Neutrophil (primary cell): ENCODE measurements around the gene EFNA2.

Source experiments
- H3K27ac ChIP-seq: fragments of 200-600 bp; sonication (generic); 2 replicates; pipeline ENCODE4 v1.5.1; 2016; ENCODE audit warnings: mild to moderate bottlenecking, moderate library complexity
- H3K27me3 ChIP-seq: fragments of 200-600 bp; sonication (generic); 2 replicates; pipeline ENCODE4 v1.6.0; 2016; ENCODE audit warnings: mild to moderate bottlenecking
- H3K36me3 ChIP-seq: fragments of 200-600 bp; sonication (generic); 2 replicates; pipeline ENCODE4 v1.5.1; 2017
- H3K4me1 ChIP-seq, 2 experiments: fragments of 200-600 bp in 1 of 2; sonication (generic) in 1 of 2; 1 replicate in 1 of 2; 2 replicates in 1 of 2; pipeline versions ENCODE4 v1.5.1 to v1.6.1; 2013 to 2016; ENCODE audit warnings: low read depth in 1 of 2, low read length in 1 of 2, mild to moderate bottlenecking in 1 of 2, moderate library complexity in 1 of 2; ENCODE audit not compliant: control insufficient read depth in 1 of 2, insufficient read depth in 1 of 2
- H3K4me3 ChIP-seq, 2 experiments: fragments of 200-600 bp in 1 of 2; sonication (generic) in 1 of 2; 1 replicate in 1 of 2; 2 replicates in 1 of 2; pipeline ENCODE4 v1.5.1; 2013 to 2016; ENCODE audit warnings: low read depth in 1 of 2, low read length in 1 of 2, mild to moderate bottlenecking in 1 of 2, moderate library complexity in 1 of 2
- H3K9me3 ChIP-seq: fragments of 200-600 bp; sonication (generic); 2 replicates; pipeline ENCODE4 v1.5.1; 2016
- TF ChIP-seq, protein P1 (sequence below): fragments of 200-600 bp; sonication (generic); IDR thresholded peaks from 2 replicates; pipeline ENCODE4 v1.5.1; 2016; ENCODE audit warnings: antibody characterized with exemption

The EFNA2 gene

DNA sequence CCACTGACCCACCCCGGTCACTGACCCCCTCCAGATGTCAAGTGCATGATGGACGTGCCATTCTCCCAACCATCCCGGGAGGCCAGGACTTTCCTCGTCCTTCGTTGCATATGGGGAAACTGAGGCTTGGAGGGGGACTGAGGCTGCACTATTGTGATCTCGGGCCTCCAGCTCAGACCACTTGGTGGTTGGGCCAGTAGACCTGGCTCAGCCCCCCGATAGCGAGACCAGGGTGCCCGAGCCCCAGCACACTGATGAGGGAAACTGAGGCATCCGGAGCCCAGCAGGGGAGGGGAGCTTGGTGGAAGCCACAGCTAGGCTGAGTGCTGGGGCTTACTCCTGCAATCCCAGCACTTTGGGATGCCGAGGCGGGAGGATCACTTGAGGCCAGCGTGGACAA lies 10.4 kb downstream of the EFNA2 start:
- no peak overlapping the region for H3K27ac ChIP-seq
- no peak overlapping the region for H3K4me3 ChIP-seq
- peaks cover 92% of the 10 kb centered on the region for H3K27me3 ChIP-seq
- H3K4me1 ChIP-seq, result peaks cover 3 to 8% of the 10 kb centered on the region in 2 experiments
- TF ChIP-seq, protein P1, sequence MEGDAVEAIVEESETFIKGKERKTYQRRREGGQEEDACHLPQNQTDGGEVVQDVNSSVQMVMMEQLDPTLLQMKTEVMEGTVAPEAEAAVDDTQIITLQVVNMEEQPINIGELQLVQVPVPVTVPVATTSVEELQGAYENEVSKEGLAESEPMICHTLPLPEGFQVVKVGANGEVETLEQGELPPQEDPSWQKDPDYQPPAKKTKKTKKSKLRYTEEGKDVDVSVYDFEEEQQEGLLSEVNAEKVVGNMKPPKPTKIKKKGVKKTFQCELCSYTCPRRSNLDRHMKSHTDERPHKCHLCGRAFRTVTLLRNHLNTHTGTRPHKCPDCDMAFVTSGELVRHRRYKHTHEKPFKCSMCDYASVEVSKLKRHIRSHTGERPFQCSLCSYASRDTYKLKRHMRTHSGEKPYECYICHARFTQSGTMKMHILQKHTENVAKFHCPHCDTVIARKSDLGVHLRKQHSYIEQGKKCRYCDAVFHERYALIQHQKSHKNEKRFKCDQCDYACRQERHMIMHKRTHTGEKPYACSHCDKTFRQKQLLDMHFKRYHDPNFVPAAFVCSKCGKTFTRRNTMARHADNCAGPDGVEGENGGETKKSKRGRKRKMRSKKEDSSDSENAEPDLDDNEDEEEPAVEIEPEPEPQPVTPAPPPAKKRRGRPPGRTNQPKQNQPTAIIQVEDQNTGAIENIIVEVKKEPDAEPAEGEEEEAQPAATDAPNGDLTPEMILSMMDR, result no peak
- H3K36me3 ChIP-seq, result no peaks in the 10 kb centered on the region
- H3K9me3 ChIP-seq, result no peaks in the 10 kb centered on the region

DNA sequence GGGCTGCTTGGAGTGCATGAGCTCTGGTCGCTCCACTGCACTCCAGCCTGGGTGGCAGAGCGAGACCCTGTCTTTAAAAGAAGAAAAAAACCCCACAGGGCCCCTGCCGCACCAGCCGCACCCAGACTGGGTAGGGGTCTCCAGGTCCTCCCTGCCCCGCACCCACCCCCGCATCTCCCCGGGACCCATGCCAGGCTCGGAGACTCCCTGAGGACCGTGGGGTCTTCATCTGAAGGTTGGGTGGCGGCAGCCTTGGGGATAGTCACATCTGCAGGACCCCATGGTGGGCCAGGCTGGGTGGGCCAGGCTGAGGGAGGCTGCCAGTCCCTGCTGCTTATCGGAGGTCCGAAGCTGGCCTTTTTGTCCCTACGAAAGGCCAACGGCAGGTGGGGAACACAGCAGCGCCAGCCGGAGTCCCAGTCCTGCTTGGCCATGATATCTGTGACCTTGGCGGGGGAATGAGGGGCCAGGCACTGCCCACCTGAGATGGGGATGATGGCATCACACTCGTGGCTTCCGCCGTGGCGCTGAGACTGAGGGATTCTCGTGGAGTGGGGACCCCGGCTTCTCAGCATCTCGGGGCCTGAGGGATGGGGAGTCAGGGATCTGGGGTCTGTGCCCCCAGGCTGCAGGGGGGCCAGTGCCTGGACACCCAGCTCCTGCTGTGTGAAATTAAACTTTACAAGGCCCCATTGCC lies 11.1 kb downstream of the EFNA2 start:
- Histone ChIP-seq H3K4me3 (no peak overlapping the region), H3K27me3 (peaks cover 86% of the 10 kb centered on the region), H3K27ac (no peak overlapping the region), H3K36me3 (no peaks in the 10 kb centered on the region), H3K9me3 (no peaks in the 10 kb centered on the region), H3K4me1 (peaks cover 3 to 8% of the 10 kb centered on the region in 2 experiments)
- TF ChIP-seq, protein P1, result no peak

DNA sequence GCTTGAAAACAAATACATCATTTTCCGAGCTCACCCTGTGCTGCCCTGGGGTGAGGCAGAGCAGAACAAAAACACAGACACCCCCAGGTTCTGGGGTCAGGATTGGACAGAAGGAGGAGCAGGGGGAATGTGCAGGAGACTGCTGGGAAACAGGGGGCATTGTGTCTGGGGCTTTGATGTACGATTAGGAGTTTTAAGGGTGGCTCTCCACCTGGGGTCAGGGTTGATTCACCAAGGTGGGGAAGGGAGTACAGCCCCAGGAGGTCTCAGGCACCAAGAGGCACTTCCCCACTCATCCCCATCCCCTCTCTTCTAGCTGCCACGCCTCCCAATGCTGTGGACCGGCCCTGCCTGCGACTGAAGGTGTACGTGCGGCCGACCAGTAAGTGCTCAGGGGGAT lies 12.6 kb downstream of the EFNA2 start:
- Histone ChIP-seq H3K4me3 (no peak overlapping the region), H3K4me1 (peaks cover 3 to 8% of the 10 kb centered on the region in 2 experiments), H3K9me3 (no peaks in the 10 kb centered on the region), H3K27me3 (peaks cover 76% of the 10 kb centered on the region), H3K36me3 (no peaks in the 10 kb centered on the region), H3K27ac (no peak overlapping the region)
- TF ChIP-seq, protein P1, result no peak

DNA sequence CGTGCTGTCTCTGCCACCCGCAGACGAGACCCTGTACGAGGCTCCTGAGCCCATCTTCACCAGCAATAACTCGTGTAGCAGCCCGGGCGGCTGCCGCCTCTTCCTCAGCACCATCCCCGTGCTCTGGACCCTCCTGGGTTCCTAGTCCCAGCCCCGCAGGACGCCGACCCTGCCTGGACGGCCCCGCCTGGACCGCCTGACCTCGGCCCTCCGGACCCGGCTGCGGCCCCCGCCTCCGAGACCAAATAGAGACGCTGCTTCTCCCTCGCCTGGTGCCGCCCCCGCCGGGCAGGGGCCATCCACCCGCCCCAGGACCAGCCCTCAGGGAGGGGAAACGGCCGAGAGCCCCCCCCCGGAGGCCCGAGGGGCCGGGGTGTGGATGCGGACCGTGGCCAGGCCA lies 14.1 kb downstream of the EFNA2 start:
- TF ChIP-seq, protein P1, result no peak
- no peaks in the 10 kb centered on the region for H3K36me3 ChIP-seq

DNA sequence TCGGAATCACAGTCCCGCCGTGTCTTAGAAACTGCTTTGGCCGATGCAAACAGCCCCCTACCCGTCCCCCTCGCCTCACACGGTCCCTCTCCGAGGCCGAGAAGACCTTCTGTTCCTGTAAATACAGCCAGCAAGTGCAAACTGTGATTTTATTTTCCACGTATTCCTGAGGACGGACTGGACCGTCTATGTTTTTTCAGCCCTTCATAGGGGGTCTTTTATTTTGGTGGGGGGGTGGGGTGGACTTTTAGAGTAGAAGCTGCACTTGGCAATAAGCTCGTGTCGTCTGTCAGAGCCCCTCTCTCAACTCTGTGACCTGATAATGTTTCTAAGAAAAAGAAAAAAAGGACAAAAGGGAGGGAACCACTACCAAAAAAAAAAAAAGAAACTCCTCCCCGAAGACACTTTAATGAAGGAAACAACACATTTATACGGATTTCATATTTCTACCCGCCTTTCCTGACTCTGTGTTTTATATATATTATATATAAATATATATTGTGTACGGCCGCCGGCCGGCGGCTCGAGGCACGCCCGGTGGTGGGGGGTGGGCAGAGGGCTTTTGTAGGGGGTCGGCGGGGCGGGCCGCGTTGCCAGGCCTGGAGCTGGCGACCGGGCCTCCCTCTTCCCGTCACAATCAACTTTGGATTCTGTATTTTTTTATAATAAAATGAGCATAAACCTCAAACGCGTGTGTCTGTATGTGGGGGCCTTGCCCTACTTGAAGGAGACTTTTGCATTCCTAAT lies 15.2 kb downstream of the EFNA2 start:
- TF ChIP-seq, protein P1, result no peak

More for the DNA sequence above, 14.1 kb downstream of the EFNA2 start:
- Histone ChIP-seq H3K27me3 (peaks cover 61% of the 10 kb centered on the region), H3K4me3 (no peak overlapping the region), H3K27ac (no peak overlapping the region), H3K9me3 (no peaks in the 10 kb centered on the region), H3K4me1 (peaks cover 3 to 8% of the 10 kb centered on the region in 2 experiments)

More for the DNA sequence above, 15.2 kb downstream of the EFNA2 start:
- peaks cover 0 to under 1% of the 10 kb centered on the region in 2 experiments for H3K4me1 ChIP-seq
- peaks cover 50% of the 10 kb centered on the region for H3K27me3 ChIP-seq
- no peaks in the 10 kb centered on the region for H3K9me3 ChIP-seq
- no peak overlapping the region for H3K4me3 ChIP-seq
- no peak overlapping the region for H3K27ac ChIP-seq
- no peaks in the 10 kb centered on the region for H3K36me3 ChIP-seq
